Measurements from ENCODE around the gene MFSD2A. TPM values are rescaled to one million over a fixed set of nuclear protein-coding genes. Genes with fewer than 3 reads are reported as not detected.

The MFSD2A gene
- total and polyA plus RNA-seq, 9 of the 15 experiments (the other 6 are each of a cell fraction or from before 2014, with no cell fraction given) = 0.06 to 0.40 (median 0.15) TPM; not detected in 4

DNA sequence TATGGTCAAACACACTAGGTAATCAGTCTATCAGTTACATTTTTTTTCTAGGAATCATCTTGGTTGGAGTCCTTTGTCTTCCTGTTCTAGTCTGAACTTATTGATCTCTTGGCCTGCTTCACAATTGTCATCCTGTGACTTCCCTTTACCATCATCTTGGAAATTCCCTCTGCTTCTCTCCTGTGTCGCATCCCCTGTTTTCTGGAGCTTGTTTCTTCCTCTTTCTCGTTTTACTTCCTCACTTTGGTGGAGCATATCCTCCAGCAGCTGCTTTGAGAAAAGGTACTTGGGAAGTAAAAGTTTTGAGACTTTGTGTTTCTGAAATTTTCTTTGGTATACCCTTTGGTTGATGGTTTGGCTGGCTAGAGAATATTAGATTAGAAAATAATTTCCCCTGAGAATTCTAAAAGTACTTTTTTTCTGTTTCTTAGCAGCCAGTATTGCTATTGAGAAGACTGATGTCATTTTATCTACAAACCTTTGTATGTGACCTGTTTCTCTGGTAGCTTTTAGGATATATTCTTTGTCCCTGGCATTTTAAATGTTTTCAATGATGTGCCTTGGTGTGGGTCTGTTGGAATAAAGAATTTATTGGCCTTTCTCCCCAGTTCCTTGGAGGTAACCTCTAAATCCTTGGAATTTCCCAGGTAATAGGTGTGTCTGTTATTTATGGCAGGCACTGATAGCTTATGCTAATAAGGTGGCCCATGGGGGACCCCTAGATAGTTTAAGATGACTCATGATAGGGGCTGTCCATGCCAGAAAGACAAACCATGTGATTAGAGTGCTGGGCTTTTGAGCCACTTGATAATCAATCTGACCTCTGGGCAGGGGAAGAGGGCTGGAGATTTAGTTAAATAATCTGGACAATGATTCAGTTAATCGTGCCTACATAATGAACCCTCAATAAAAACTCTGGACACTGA, 47.2 kb upstream of the MFSD2A start:
- FAIRE-seq = no peak
- no peak overlapping the region for H3K9ac ChIP-seq (ENCODE audit: insufficient read depth in 1 of 2, low read depth in 2 of 2, low read length in 2 of 2)
- CTCF ChIA-PET (ENCODE audit: low intra/inter-chr PET ratio) = no interaction called here
- intact Hi-C loops (cut with micrococcal nuclease) (no loop called here), in situ Hi-C loops (cut with MboI) (loop anchor here (5.0 kb wide), 1 partner anchor 85 kb away; no protein-coding TSS in a partner anchor)
- WGBS (ENCODE audit: insufficient coverage, low coverage, missing lambda C conversion rate) = 0% methylated on average over 3 of the region's 3 CpGs
- no peak for DNase-seq (ENCODE audit: extremely low read depth in 1 of 4, low spot score in 3 of 4)
- no peak for ATAC-seq
- H3K27ac ChIP-seq (ENCODE audit: extremely low read depth, low read depth, low read length) = no peak overlapping the region
- no peaks in the 10 kb centered on the region for H3K79me2 ChIP-seq (ENCODE audit: control insufficient read depth, insufficient read depth, low read length)
- H3K4me2 ChIP-seq (ENCODE audit: insufficient read depth, low read length) = no peak overlapping the region
- no TSS peak for BruUV-seq (replicated peaks)
- TF ChIP-seq SPI1 (IDR thresholded peaks at IDR 0.05; ENCODE audit: borderline replicate concordance, low read depth, low read length) (peak; percentile 39; the same call in 1 of the 2 replicates), NELFE (IDR thresholded peaks at IDR 0.05; ENCODE audit: insufficient read depth, insufficient read length) (no peak)
- peaks cover 4 to 8% of the 10 kb centered on the region in 2 experiments for H3K27me3 ChIP-seq (ENCODE audit: control insufficient read depth in 2 of 2, insufficient read depth in 2 of 2, low read length in 2 of 2)
- POLR2A ChIA-PET = interaction anchor here (0.6 to 2.3 kb wide), 5 partner anchors 10 to 169 kb away, joined by 3 to 16 read pairs (median 4); no protein-coding TSS in a partner anchor
- H3K9me1 ChIP-seq (ENCODE audit: control insufficient read depth, insufficient read depth, low read length) = no peaks in the 10 kb centered on the region
- H3K4me1 ChIP-seq (replicated peaks in 1 of 2; ENCODE audit: control insufficient read depth in 2 of 2, insufficient read depth in 2 of 2, low read length in 2 of 2) = no peaks in the 10 kb centered on the region
- H3K9me3 ChIP-seq (replicated peaks; ENCODE audit: control insufficient read depth, insufficient read depth, low read depth, low read length) = 0 out of 2 replicates have a peak, but pooled peaks cover 2% of the 10 kb centered on the region
- no peak overlapping the region for H3K4me3 ChIP-seq
- no peaks in the 10 kb centered on the region for H3K36me3 ChIP-seq (ENCODE audit: control insufficient read depth, insufficient read depth, low read length)
- H4K20me1 ChIP-seq (replicated peaks; ENCODE audit: control insufficient read depth, insufficient read depth, low read length) = no peaks in the 10 kb centered on the region
- no peak overlapping the region for H2AFZ ChIP-seq (ENCODE audit: low read depth, low read length)

DNA sequence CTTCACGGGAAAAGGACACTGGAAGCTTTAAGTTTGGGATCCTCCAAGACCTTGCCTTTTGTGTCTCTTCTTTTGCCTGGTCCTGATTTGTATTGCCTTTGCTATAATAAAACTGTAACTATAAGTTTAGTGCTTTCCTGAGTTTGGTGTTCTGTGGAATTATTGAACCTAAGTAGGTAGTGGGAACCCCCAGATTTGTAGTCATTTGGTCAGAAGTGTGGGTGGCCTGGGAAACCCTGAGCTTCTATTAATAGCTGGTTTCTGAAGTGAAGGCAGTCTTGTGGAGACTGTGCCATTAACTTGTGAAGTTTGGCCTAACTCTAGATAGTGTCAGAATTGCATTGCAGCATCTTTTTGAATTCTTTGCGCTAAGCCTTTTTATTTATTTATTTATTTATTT, 46.4 kb upstream of the MFSD2A start:
- no peaks in the 10 kb centered on the region for H3K36me3 ChIP-seq (ENCODE audit: control insufficient read depth, insufficient read depth, low read length)
- no peak overlapping the region for H3K9ac ChIP-seq (ENCODE audit: insufficient read depth in 1 of 2, low read depth in 2 of 2, low read length in 2 of 2)
- no peaks in the 10 kb centered on the region for H3K4me1 ChIP-seq (replicated peaks in 1 of 2; ENCODE audit: control insufficient read depth in 2 of 2, insufficient read depth in 2 of 2, low read length in 2 of 2)
- H3K9me3 ChIP-seq (replicated peaks; ENCODE audit: control insufficient read depth, insufficient read depth, low read depth, low read length) = 0 out of 2 replicates have a peak, but pooled peaks cover 2% of the 10 kb centered on the region
- no peak overlapping the region for H2AFZ ChIP-seq (ENCODE audit: low read depth, low read length)
- H3K27ac ChIP-seq (ENCODE audit: extremely low read depth, low read depth, low read length) = no peak overlapping the region
- no peak for FAIRE-seq
- WGBS (ENCODE audit: insufficient coverage, low coverage, missing lambda C conversion rate) = 11% methylated on average over 2 of the region's 2 CpGs
- peaks cover under 1 to 4% of the 10 kb centered on the region in 2 experiments; a peak in 4 of 5 replicates for H3K27me3 ChIP-seq (ENCODE audit: control insufficient read depth in 2 of 2, insufficient read depth in 2 of 2, low read length in 2 of 2)
- no peaks in the 10 kb centered on the region for H3K9me1 ChIP-seq (ENCODE audit: control insufficient read depth, insufficient read depth, low read length)
- TF ChIP-seq NELFE (IDR thresholded peaks at IDR 0.05; ENCODE audit: insufficient read depth, insufficient read length) = no peak
- no peak for TF ChIP-seq ZNF140 (CRISPR knock-in tag; IDR thresholded peaks at IDR 0.05)
- TF ChIP-seq, protein P1, sequence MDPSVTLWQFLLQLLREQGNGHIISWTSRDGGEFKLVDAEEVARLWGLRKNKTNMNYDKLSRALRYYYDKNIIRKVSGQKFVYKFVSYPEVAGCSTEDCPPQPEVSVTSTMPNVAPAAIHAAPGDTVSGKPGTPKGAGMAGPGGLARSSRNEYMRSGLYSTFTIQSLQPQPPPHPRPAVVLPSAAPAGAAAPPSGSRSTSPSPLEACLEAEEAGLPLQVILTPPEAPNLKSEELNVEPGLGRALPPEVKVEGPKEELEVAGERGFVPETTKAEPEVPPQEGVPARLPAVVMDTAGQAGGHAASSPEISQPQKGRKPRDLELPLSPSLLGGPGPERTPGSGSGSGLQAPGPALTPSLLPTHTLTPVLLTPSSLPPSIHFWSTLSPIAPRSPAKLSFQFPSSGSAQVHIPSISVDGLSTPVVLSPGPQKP (CRISPR knock-in tag; IDR thresholded peaks at IDR 0.05) = no peak
- no peaks in the 10 kb centered on the region for H4K20me1 ChIP-seq (replicated peaks; ENCODE audit: control insufficient read depth, insufficient read depth, low read length)
- intact Hi-C loops (cut with micrococcal nuclease) = no loop called here
- DNase-seq (ENCODE audit: extremely low read depth in 1 of 4, low spot score in 3 of 4) = no peak
- no peak overlapping the region for H3K4me3 ChIP-seq
- ChIA-PET CTCF (ENCODE audit: low intra/inter-chr PET ratio) (interaction anchor here (0.7 kb wide), 1 partner anchor 68 kb away, joined by 3 read pairs; no protein-coding TSS in a partner anchor), POLR2A (interaction anchor here (0.8 to 2.3 kb wide), 4 partner anchors 8 to 17 kb away, joined by 4 to 16 read pairs (median 6); no protein-coding TSS in a partner anchor)
- ATAC-seq = no peak
- no TSS peak for BruUV-seq (replicated peaks)
- in situ Hi-C loops (cut with MboI) = loop anchor here (5.0 kb wide), 1 partner anchor 86 kb away; no protein-coding TSS in a partner anchor
- no peak overlapping the region for H3K4me2 ChIP-seq (ENCODE audit: insufficient read depth, low read length)
- H3K79me2 ChIP-seq (ENCODE audit: control insufficient read depth, insufficient read depth, low read length) = no peaks in the 10 kb centered on the region

All from K562 (cell line).